Activated naive CD4-positive, alpha-beta T cell treated with anti-CD3 and anti-CD28 coated beads, Interleukin-2, amount 50 U/mL, for 24 hours (primary cell): ENCODE measurements around the gene MEX3A.

Source experiments
- H3K27ac Mint-ChIP-seq: one replicate; pipeline ENCODE4 v1.8.0; 2021; ENCODE audit warnings: mild to moderate bottlenecking, mixed read lengths
- H3K27me3 Mint-ChIP-seq: one replicate; pipeline ENCODE4 v1.8.0; 2021; ENCODE audit warnings: mixed read lengths
- H3K36me3 Mint-ChIP-seq: one replicate; pipeline ENCODE4 v1.8.0; 2021; ENCODE audit warnings: mixed read lengths
- H3K4me1 Mint-ChIP-seq: one replicate; pipeline ENCODE4 v1.8.0; 2021; ENCODE audit warnings: mixed read lengths
- H3K4me3 Mint-ChIP-seq: one replicate; pipeline ENCODE4 v1.8.0; 2021; ENCODE audit warnings: mild to moderate bottlenecking, mixed read lengths
- H3K9me3 Mint-ChIP-seq: one replicate; pipeline ENCODE4 v1.8.0; 2021; ENCODE audit warnings: mixed read lengths

MEX3A gene

GRCh38 chr1:156033011-156033410 is 49.3 kb downstream of the MEX3A start:
- Mint-ChIP-seq H3K27ac (no peak overlapping the region), H3K4me1 (no peaks in the 10 kb centered on the region), H3K4me3 (no peak overlapping the region), H3K27me3 (no peaks in the 10 kb centered on the region), H3K36me3 (peaks cover 4% of the 10 kb centered on the region), H3K9me3 (no peaks in the 10 kb centered on the region)

- Mint-ChIP-seq H3K9me3 (no peaks in the 10 kb centered on the region), H3K4me1 (peaks cover 8% of the 10 kb centered on the region), H3K27me3 (no peaks in the 10 kb centered on the region), H3K4me3 (no peak overlapping the region), H3K36me3 (no peaks in the 10 kb centered on the region), H3K27ac (no peak overlapping the region)
These were observed 55.7 kb downstream of the MEX3A start for GRCh38 chr1:156026588-156026987.

- H3K27ac Mint-ChIP-seq: no peak overlapping the region
- H3K4me1 Mint-ChIP-seq: peaks cover 12% of the 10 kb centered on the region
- H3K4me3 Mint-ChIP-seq: no peak overlapping the region
These were observed 56.4 kb downstream of the MEX3A start for GRCh38 chr1:156025876-156026275.

GRCh38 chr1:156024801-156025200 is 57.5 kb downstream of the MEX3A start:
- H3K4me1 Mint-ChIP-seq: peaks cover 21% of the 10 kb centered on the region
- no peaks in the 10 kb centered on the region for H3K9me3 Mint-ChIP-seq
- no peak overlapping the region for H3K27ac Mint-ChIP-seq
- no peaks in the 10 kb centered on the region for H3K27me3 Mint-ChIP-seq
- no peak overlapping the region for H3K4me3 Mint-ChIP-seq
- peaks cover 5% of the 10 kb centered on the region for H3K36me3 Mint-ChIP-seq

More at GRCh38 chr1:156025876-156026275, 56.4 kb downstream of the MEX3A start:
- Mint-ChIP-seq H3K9me3 (no peaks in the 10 kb centered on the region), H3K36me3 (no peaks in the 10 kb centered on the region), H3K27me3 (no peaks in the 10 kb centered on the region)
